HG02642 (cell line): ENCODE results near the gene OSBPL2.

Experiments
- ATAC-seq: cut with Tn5 transposase; IDR thresholded peaks from one replicate; pipeline ENCODE4 v1.9.1; 2021; ENCODE audit warnings: mild to moderate bottlenecking; ENCODE audit not compliant: unreplicated experiment, poor library complexity

The OSBPL2 gene

GRCh38 chr20:62274332-62274950 is 36.1 kb downstream of the OSBPL2 start:
- ATAC-seq: no peak

GRCh38 chr20:62275219-62275618 is 36.9 kb downstream of the OSBPL2 start:
- no peak for ATAC-seq

- ATAC-seq: no peak
Observed at GRCh38 chr20:62276439-62276838, 38.1 kb downstream of the OSBPL2 start.

- ATAC-seq: no peak
Observed at GRCh38 chr20:62277253-62277652, 38.9 kb downstream of the OSBPL2 start.

GRCh38 chr20:62280303-62280702 is 42.0 kb downstream of the OSBPL2 start:
- ATAC-seq: no peak

GRCh38 chr20:62281161-62281933 is 43.0 kb downstream of the OSBPL2 start:
- ATAC-seq: no peak

GRCh38 chr20:62282103-62282502 is 43.8 kb downstream of the OSBPL2 start:
- no peak for ATAC-seq

GRCh38 chr20:62282877-62283503 is 44.7 kb downstream of the OSBPL2 start:
- no peak for ATAC-seq

GRCh38 chr20:62284448-62284847 is 46.1 kb downstream of the OSBPL2 start:
- ATAC-seq: no peak

GRCh38 chr20:62285151-62285550 is 46.8 kb downstream of the OSBPL2 start:
- no peak for ATAC-seq

GRCh38 chr20:62285722-62286121 is 47.4 kb downstream of the OSBPL2 start:
- no peak for ATAC-seq

- no peak for ATAC-seq
Observed at GRCh38 chr20:62286493-62287064, 48.3 kb downstream of the OSBPL2 start.

- no peak for ATAC-seq
Observed at GRCh38 chr20:62287129-62287528, 48.8 kb downstream of the OSBPL2 start.

GRCh38 chr20:62287759-62288534 is 49.6 kb downstream of the OSBPL2 start:
- ATAC-seq: no peak

GRCh38 chr20:62288535-62289105 is 50.3 kb downstream of the OSBPL2 start:
- no peak for ATAC-seq

- no peak for ATAC-seq
Observed at GRCh38 chr20:62289131-62289530, 50.8 kb downstream of the OSBPL2 start.

GRCh38 chr20:62289898-62290297 is 51.6 kb downstream of the OSBPL2 start:
- no peak for ATAC-seq

- no peak for ATAC-seq
Observed at GRCh38 chr20:62291251-62292066, 53.1 kb downstream of the OSBPL2 start.

GRCh38 chr20:62292108-62292507 is 53.8 kb downstream of the OSBPL2 start:
- ATAC-seq: no peak
